Caco-2 (cell line): Measurements from ENCODE around the gene BPIFB4. TPM values are rescaled to one million over a fixed set of nuclear protein-coding genes. Genes with fewer than 3 reads are reported as not detected.

ENCODE experiments used
- BruUV-seq: library from RNA; stranded (reverse); fragments of 400-500 nt; replicated peaks from 2 replicates; lab custom pipeline; 2021; lab: Mats Ljungman, UMichigan
- CTCF ChIA-PET: fragments of 300-600 bp; sonication (Branson Sonifier 250); formaldehyde crosslinking; loops from one replicate; lab custom pipeline; 2022; ENCODE audit warnings: antibody characterized with exemption; lab: Charles Lee
- POLR2A ChIA-PET: fragments of 300-600 bp; sonication (Branson Sonifier 250); formaldehyde crosslinking; loops from one replicate; lab custom pipeline; 2022; ENCODE audit warnings: antibody characterized with exemption; lab: Charles Lee
- DNase-seq, 2 experiments: peaks; one replicate each; pipeline versions ENCODE4 v3.0.0 to v3.0.0-alpha.2; 2020 to 2022
- H3K27me3 ChIP-seq: replicated peaks from 2 replicates; pipeline ENCODE4 v1.6.0; 2011; ENCODE audit warnings: low read length; ENCODE audit not compliant: control insufficient read depth, insufficient read depth
- H3K36me3 ChIP-seq: 2 replicates; pipeline ENCODE4 v1.5.1; 2011; ENCODE audit warnings: low read length; ENCODE audit not compliant: control insufficient read depth, insufficient read depth
- H3K4me1 ChIP-seq: fragments of 250-450 bp; sonication (Bioruptor Pico); 2 replicates; pipeline ENCODE4 v1.5.1; 2020; ENCODE audit warnings: mild to moderate bottlenecking
- H3K4me3 ChIP-seq: 2 replicates; pipeline ENCODE4 v1.5.1; 2011; ENCODE audit warnings: low read depth, mild to moderate bottlenecking, control low read depth, low read length
- H3K9me3 ChIP-seq: fragments of 250-450 bp; sonication (Bioruptor Pico); 2 replicates; pipeline ENCODE4 v1.5.1; 2020; ENCODE audit warnings: mild to moderate bottlenecking, moderate library complexity
- H3K27ac Mint-ChIP-seq: one replicate; pipeline ENCODE4 v1.8.0; 2022; ENCODE audit warnings: mixed read lengths; ENCODE audit not compliant: unreplicated experiment
- H3K27me3 Mint-ChIP-seq: one replicate; pipeline ENCODE4 v1.8.0; 2022; ENCODE audit warnings: mixed read lengths; ENCODE audit not compliant: insufficient read depth, unreplicated experiment
- H3K36me3 Mint-ChIP-seq: one replicate; pipeline ENCODE4 v1.8.0; 2022; ENCODE audit warnings: mild to moderate bottlenecking, mixed read lengths; ENCODE audit not compliant: insufficient read depth, unreplicated experiment
- H3K4me1 Mint-ChIP-seq: one replicate; pipeline ENCODE4 v1.8.0; 2022; ENCODE audit warnings: low read depth, mixed read lengths; ENCODE audit not compliant: unreplicated experiment
- H3K4me3 Mint-ChIP-seq: one replicate; pipeline ENCODE4 v1.8.0; 2022; ENCODE audit warnings: mild to moderate bottlenecking, moderate library complexity, mixed read lengths; ENCODE audit not compliant: unreplicated experiment
- H3K9me3 Mint-ChIP-seq: one replicate; pipeline ENCODE4 v1.8.0; 2022; ENCODE audit warnings: mixed read lengths; ENCODE audit not compliant: unreplicated experiment
- intact Hi-C: fragments of 100-400 bp; cut with micrococcal nuclease; formaldehyde crosslinking; loops from one replicate; pipeline ENCODE4 v1.10.0; 2022; ENCODE audit not compliant: unreplicated experiment
- total RNA-seq: library from RNA; stranded (reverse); gene quantifications from 2 replicates; pipeline ENCODE4 v1.2.3, GENCODE V29; 2022
- TF ChIP-seq, protein P1 (sequence below), 2 experiments: fragments of 200-600 bp in 1 of 2; IDR thresholded peaks; 1 replicate in 1 of 2; 2 replicates in 1 of 2; pipeline versions ENCODE4 v1.5.1 to v1.8.0; 2011 to 2022; ENCODE audit warnings: antibody characterized with exemption in 1 of 2, control low read depth in 1 of 2, inconsistent platforms in 1 of 2, low read depth in 1 of 2, low read length in 1 of 2, mild to moderate bottlenecking in 1 of 2, moderate library complexity in 1 of 2; ENCODE audit not compliant: insufficient read depth in 1 of 2, severe bottlenecking in 1 of 2, unreplicated experiment in 1 of 2

The BPIFB4 gene
- total RNA-seq, 1 experiment from 2014 or later, result not detected

GRCh38 chr20:33092361-33092760 is 12.9 kb downstream of the BPIFB4 start:
- Histone ChIP-seq H3K9me3 (no peaks in the 10 kb centered on the region), H3K4me1 (no peaks in the 10 kb centered on the region), H3K27me3 (no peaks in the 10 kb centered on the region; the same call in 1 of the 2 replicates), H3K36me3 (no peaks in the 10 kb centered on the region), H3K4me3 (no peak overlapping the region)
- DNase-seq, result no peak
- Mint-ChIP-seq H3K4me1 (no peaks in the 10 kb centered on the region), H3K36me3 (no peaks in the 10 kb centered on the region), H3K4me3 (no peak overlapping the region), H3K9me3 (no peaks in the 10 kb centered on the region), H3K27me3 (peaks cover 8% of the 10 kb centered on the region), H3K27ac (no peak overlapping the region)
- CTCF ChIA-PET, result no interaction called here
- BruUV-seq, result no TSS peak
- intact Hi-C loops, result no loop called here
- TF ChIP-seq, protein P1, sequence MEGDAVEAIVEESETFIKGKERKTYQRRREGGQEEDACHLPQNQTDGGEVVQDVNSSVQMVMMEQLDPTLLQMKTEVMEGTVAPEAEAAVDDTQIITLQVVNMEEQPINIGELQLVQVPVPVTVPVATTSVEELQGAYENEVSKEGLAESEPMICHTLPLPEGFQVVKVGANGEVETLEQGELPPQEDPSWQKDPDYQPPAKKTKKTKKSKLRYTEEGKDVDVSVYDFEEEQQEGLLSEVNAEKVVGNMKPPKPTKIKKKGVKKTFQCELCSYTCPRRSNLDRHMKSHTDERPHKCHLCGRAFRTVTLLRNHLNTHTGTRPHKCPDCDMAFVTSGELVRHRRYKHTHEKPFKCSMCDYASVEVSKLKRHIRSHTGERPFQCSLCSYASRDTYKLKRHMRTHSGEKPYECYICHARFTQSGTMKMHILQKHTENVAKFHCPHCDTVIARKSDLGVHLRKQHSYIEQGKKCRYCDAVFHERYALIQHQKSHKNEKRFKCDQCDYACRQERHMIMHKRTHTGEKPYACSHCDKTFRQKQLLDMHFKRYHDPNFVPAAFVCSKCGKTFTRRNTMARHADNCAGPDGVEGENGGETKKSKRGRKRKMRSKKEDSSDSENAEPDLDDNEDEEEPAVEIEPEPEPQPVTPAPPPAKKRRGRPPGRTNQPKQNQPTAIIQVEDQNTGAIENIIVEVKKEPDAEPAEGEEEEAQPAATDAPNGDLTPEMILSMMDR (IDR thresholded peaks at IDR 0.05; ENCODE audit: insufficient read depth in 1 of 2, low read depth in 1 of 2, low read length in 1 of 2, severe bottlenecking in 1 of 2, unreplicated experiment in 1 of 2), result no peak
- POLR2A ChIA-PET, result no interaction called here

- no peaks in the 10 kb centered on the region for H3K9me3 ChIP-seq
- DNase-seq, result no peak
- Mint-ChIP-seq H3K9me3 (no peaks in the 10 kb centered on the region), H3K36me3 (no peaks in the 10 kb centered on the region), H3K4me1 (no peaks in the 10 kb centered on the region), H3K27me3 (peaks cover 8% of the 10 kb centered on the region), H3K4me3 (no peak overlapping the region), H3K27ac (no peak overlapping the region)
- ChIA-PET CTCF (no interaction called here), POLR2A (no interaction called here)
- no TSS peak for BruUV-seq
- TF ChIP-seq, protein P1 (IDR thresholded peaks at IDR 0.05; ENCODE audit: insufficient read depth in 1 of 2, low read depth in 1 of 2, low read length in 1 of 2, severe bottlenecking in 1 of 2, unreplicated experiment in 1 of 2), result no peak
- no peak overlapping the region for H3K4me3 ChIP-seq
- H3K36me3 ChIP-seq, result no peaks in the 10 kb centered on the region
- intact Hi-C loops, result no loop called here
- no peaks in the 10 kb centered on the region for H3K4me1 ChIP-seq
- H3K27me3 ChIP-seq, result no peaks in the 10 kb centered on the region; the same call in 1 of the 2 replicates
Observed at GRCh38 chr20:33093074-33093473, 13.6 kb downstream of the BPIFB4 start.

- no TSS peak for BruUV-seq
- Histone ChIP-seq H3K36me3 (no peaks in the 10 kb centered on the region), H3K27me3 (no peaks in the 10 kb centered on the region; the same call in 1 of the 2 replicates), H3K4me1 (no peaks in the 10 kb centered on the region), H3K4me3 (no peak overlapping the region), H3K9me3 (no peaks in the 10 kb centered on the region)
- Mint-ChIP-seq H3K4me3 (no peak overlapping the region), H3K27me3 (peaks cover 8% of the 10 kb centered on the region), H3K36me3 (no peaks in the 10 kb centered on the region), H3K27ac (no peak overlapping the region), H3K4me1 (no peaks in the 10 kb centered on the region), H3K9me3 (no peaks in the 10 kb centered on the region)
- DNase-seq, result no peak
- POLR2A ChIA-PET, result no interaction called here
- TF ChIP-seq, protein P1 (IDR thresholded peaks at IDR 0.05; ENCODE audit: insufficient read depth in 1 of 2, low read depth in 1 of 2, low read length in 1 of 2, severe bottlenecking in 1 of 2, unreplicated experiment in 1 of 2), result no peak
- intact Hi-C loops, result no loop called here
- CTCF ChIA-PET, result interaction anchor here (1.3 to 2.1 kb wide), 2 partner anchors 12 to 192 kb away, joined by 3 to 7 read pairs; no protein-coding TSS in a partner anchor
Observed at GRCh38 chr20:33093582-33093981, 14.1 kb downstream of the BPIFB4 start.
